Mononuclear cell (primary cell): ENCODE measurements around the gene GABBR2. TPM values are rescaled to one million over a fixed set of nuclear protein-coding genes. Genes with fewer than 3 reads are reported as not detected.
"Not testable (repeated sequence)": the region's sequence is repeated elsewhere in the genome, so short reads cannot be mapped to it uniquely, and the experiment has no call there.

Source experiments
- H3K27me3 ChIP-seq: 2 replicates; pipeline ENCODE4 v1.6.0; 2011; ENCODE audit warnings: low read length, control low read depth; ENCODE audit not compliant: insufficient read depth
- H3K4me1 ChIP-seq: 2 replicates; pipeline ENCODE4 v1.5.1; 2011; ENCODE audit warnings: mild to moderate bottlenecking, low read length, control low read depth; ENCODE audit not compliant: insufficient read depth
- H3K4me3 ChIP-seq: 2 replicates; pipeline ENCODE4 v1.5.1; 2011; ENCODE audit warnings: mild to moderate bottlenecking, low read length, moderate library complexity
- H3K9me3 ChIP-seq: 2 replicates; pipeline ENCODE4 v1.5.1; 2011; ENCODE audit warnings: low read depth, mild to moderate bottlenecking, control low read depth, low read length
- total RNA-seq: library from RNA; depleted of rRNA; stranded (reverse); fragments of >200 nt; gene quantifications from one replicate; pipeline ENCODE4 v1.2.3, GENCODE V29; 2012

The GABBR2 gene
- total RNA-seq, 1 donor: under 0.01 TPM

GRCh38 chr9:98515506-98516204, 193.1 kb downstream of the GABBR2 start:
- no peaks in the 10 kb centered on the region for H3K4me1 ChIP-seq
- no peaks in the 10 kb centered on the region for H3K27me3 ChIP-seq
- H3K4me3 ChIP-seq: no peak overlapping the region
- no peaks in the 10 kb centered on the region for H3K9me3 ChIP-seq

DNA sequence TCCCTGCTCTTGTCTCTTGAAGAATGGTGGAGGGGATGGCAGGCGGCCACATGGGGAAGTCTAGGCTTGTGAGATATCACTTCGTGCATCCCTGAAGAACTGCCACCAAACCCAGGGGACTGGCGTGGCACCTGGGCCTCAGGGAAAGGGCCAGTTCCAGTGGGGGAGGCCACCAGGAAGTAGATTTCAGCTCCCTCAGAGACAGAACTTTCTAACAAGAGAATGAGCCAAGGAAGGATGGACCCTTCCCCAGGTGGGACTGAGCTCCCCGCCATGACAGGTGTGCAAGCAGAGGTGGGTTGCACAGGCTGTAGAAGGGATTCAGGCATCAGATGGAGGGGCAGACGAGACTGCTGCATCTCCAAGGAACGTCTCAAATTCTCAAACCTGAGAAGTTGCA, 193.9 kb downstream of the GABBR2 start:
- Histone ChIP-seq H3K4me3 (no peak overlapping the region), H3K27me3 (no peaks in the 10 kb centered on the region), H3K9me3 (no peaks in the 10 kb centered on the region), H3K4me1 (no peaks in the 10 kb centered on the region)

GRCh38 chr9:98508217-98508919, 200.4 kb downstream of the GABBR2 start:
- H3K4me3 ChIP-seq, H3K9me3 ChIP-seq, H3K27me3 ChIP-seq, H3K4me1 ChIP-seq: not testable (repeated sequence)

GRCh38 chr9:98506422-98507054, 202.2 kb downstream of the GABBR2 start:
- H3K4me1 ChIP-seq: no peaks in the 10 kb centered on the region
- no peaks in the 10 kb centered on the region for H3K27me3 ChIP-seq
- no peaks in the 10 kb centered on the region for H3K9me3 ChIP-seq
- no peak overlapping the region for H3K4me3 ChIP-seq

DNA sequence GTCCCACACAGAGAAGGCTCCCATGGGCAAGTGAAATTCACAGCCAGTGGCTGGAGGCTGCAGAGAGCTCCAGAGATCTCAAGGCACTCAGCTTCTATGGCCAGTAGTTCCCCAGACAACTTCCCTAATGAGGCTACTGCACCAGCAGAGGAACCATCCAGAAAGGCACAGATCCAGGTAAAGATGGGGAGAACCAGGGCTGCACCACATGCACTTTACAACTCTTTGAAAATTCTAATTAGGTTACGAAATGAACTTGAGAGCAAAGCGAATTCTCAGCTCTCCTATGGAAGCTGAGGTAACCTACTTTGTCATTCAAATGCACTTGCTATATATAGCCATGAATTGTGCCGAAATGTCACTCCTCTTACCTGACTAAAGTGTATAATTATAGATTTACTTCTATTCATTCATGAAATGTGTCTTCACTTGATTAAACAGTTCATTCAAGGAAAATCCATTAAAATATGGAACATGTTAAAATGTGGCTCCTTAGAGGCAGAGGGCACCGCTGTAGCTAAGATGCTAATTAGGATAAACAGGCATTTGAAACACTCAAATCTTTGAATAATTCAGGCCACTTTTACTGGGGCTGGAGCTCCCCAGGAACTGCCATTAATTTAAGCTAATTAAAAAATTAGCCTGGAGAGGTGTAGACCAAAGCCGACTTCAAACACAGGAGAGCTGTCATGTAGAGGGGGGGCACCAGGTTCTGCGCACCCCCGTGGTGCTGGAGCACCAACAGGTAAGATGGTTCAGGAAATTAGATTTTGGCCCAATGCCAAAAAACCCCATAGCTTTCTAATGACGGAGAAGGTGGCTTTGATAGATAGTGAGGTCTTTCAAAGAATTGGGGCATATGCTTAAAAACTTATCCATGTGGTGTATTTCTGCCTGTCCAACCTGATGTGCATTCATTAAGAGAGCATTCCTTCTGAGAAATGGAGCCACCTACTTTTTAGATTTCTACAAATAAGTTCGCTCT, 204.1 kb downstream of the GABBR2 start:
- no peaks in the 10 kb centered on the region for H3K9me3 ChIP-seq
- H3K4me3 ChIP-seq: no peak overlapping the region
- H3K27me3 ChIP-seq: no peaks in the 10 kb centered on the region
- H3K4me1 ChIP-seq: no peaks in the 10 kb centered on the region

DNA sequence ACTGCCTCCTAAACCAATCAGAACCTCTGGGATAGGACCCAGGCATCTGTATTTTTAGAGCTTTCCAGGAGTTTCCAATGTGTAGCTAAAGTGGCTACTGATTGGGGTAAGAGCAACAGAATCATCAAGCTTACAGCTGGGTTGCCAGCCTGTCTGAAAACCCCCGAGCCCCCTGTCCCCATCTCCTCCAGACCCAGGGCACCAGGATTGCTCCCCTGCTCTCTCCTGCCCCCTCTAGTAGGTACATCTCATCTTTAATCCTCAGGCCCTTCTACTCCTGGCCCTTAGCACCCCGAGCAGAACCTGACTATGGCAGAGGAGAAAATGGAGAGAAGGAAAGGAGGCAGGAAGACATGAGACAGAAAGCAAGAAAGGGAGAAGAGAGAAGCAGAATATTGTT, 204.9 kb downstream of the GABBR2 start:
- Histone ChIP-seq H3K9me3 (no peaks in the 10 kb centered on the region), H3K27me3 (no peaks in the 10 kb centered on the region)

GRCh38 chr9:98502976-98503325, 205.8 kb downstream of the GABBR2 start:
- H3K4me3 ChIP-seq: no peak overlapping the region
- no peaks in the 10 kb centered on the region for H3K4me1 ChIP-seq
- no peaks in the 10 kb centered on the region for H3K27me3 ChIP-seq
- H3K9me3 ChIP-seq: no peaks in the 10 kb centered on the region

More for the DNA sequence above, 204.9 kb downstream of the GABBR2 start:
- H3K4me1 ChIP-seq: no peaks in the 10 kb centered on the region
- no peak overlapping the region for H3K4me3 ChIP-seq

DNA sequence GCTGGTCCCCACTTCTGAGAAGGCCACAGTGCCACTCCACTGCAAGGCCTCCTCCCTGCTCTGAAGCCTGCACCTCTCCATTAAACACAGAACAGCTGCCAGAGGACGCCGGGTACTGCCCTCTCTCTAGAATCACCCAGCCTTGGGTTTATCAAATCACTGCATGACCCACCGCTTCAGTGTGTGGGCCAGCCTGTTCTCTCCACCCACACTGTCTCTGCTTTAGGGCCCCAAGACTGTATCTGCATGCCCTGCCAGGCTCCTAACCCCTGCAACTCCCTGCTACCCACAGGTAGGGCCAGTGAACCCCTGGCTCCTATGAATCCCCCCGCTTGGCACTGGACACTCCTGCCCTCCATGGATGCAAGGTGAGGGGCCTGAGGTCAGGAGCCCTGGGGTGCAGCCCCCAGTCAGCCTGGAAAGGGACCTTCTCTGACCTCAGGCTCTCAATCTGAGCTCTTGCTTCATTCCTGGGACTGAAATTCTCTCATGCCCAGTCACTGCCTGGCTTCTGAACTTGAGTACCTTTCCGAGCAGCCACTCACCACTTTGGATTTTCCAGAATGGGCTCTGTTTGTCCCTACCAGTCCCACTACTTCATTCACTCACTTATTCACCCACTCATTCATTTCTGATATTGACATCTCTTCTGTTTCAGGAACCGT, 206.3 kb downstream of the GABBR2 start:
- H3K27me3 ChIP-seq: no peaks in the 10 kb centered on the region
- no peaks in the 10 kb centered on the region for H3K9me3 ChIP-seq
- no peaks in the 10 kb centered on the region for H3K4me1 ChIP-seq
- H3K4me3 ChIP-seq: no peak overlapping the region

DNA sequence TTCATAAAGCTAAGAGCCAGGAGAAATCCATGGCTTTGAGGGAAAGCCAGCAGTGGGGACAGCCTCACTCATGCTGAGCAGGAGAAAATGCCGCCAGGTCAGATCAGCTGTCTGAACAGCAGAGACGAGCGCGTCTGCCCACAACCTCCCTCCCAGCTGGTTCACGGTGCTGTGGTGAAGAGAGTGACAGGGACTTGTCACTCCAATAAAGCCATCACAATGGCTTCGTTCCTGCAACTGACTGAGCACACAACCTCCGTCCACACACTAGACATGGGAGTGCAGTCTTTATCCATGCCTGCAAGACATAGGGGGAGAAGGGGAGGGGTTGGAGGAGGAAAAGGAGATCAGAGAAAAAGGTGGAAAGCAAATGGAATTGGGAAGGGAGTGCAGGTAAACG, 206.9 kb downstream of the GABBR2 start:
- H3K27me3 ChIP-seq: no peaks in the 10 kb centered on the region
- no peaks in the 10 kb centered on the region for H3K9me3 ChIP-seq
- no peak overlapping the region for H3K4me3 ChIP-seq
- no peaks in the 10 kb centered on the region for H3K4me1 ChIP-seq

- H3K27me3 ChIP-seq, H3K4me3 ChIP-seq, H3K9me3 ChIP-seq, H3K4me1 ChIP-seq: not testable (repeated sequence)
Observed at GRCh38 chr9:98501259-98501658, 207.5 kb downstream of the GABBR2 start.

DNA sequence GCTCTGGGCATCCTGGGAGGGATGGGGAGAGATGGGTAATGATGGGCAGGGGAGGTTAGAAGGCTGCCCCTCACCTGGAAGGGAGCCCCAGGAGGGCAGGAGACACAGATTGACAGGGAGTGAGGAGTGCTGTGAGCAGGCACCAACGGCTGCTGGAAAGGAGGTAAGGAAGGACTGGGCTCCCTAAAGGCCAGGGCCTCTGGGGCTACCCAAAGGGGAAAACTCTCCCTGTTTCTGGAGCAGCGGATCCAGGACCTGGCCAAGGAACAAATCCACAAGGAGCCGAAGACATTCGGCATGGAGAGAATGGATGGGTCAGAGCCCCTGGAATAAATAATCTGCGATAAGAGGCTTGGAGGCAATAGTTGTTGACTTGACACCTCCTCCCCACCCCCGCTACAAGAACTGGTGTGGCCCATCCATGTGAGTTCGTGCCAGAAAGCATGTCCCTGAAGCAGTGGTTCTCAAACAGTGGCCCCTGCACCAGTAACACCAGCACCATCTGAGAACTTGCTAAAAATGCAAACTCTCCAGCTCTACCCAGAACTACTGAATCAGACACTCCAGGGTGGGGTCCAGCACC, 208.3 kb downstream of the GABBR2 start:
- Histone ChIP-seq H3K9me3 (no peaks in the 10 kb centered on the region), H3K4me1 (no peaks in the 10 kb centered on the region), H3K4me3 (no peak overlapping the region), H3K27me3 (no peaks in the 10 kb centered on the region)

DNA sequence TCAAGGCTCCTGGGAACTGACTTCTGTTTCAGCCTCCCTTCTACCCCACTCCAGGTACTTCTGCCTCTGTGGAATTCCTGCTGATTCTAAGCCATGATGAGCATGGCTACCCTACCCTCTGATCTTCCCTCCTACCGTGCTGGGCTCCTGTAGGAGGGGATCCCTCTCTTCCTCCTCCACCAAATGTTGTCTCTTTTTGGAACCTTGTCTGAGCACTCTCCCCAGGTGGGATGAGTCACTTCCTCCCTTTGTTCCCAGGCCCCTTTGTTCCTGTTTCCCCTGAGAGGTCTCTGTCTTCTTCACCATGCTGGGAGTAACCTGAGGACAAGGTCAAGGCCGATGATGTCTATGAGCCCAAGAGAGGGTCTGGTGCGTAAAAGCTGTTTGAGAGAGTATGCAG, 213.2 kb downstream of the GABBR2 start:
- no peaks in the 10 kb centered on the region for H3K27me3 ChIP-seq
- H3K4me3 ChIP-seq: no peak overlapping the region
- no peaks in the 10 kb centered on the region for H3K9me3 ChIP-seq
- H3K4me1 ChIP-seq: no peaks in the 10 kb centered on the region

- Histone ChIP-seq H3K4me3 (no peak overlapping the region), H3K4me1 (no peaks in the 10 kb centered on the region), H3K27me3 (no peaks in the 10 kb centered on the region), H3K9me3 (no peaks in the 10 kb centered on the region)
Observed at GRCh38 chr9:98494852-98495251, 213.9 kb downstream of the GABBR2 start.

GRCh38 chr9:98491828-98492227, 216.9 kb downstream of the GABBR2 start:
- H3K4me3 ChIP-seq: no peak overlapping the region
- H3K9me3 ChIP-seq: no peaks in the 10 kb centered on the region
- H3K4me1 ChIP-seq: no peaks in the 10 kb centered on the region
- no peaks in the 10 kb centered on the region for H3K27me3 ChIP-seq
